NCI-H1105 treated with DMSO at 0.1 percent for 48 hours (cell line): Measurements from ENCODE around the gene PRPF40A.
"Not testable (repeated sequence)": the region's sequence is repeated elsewhere in the genome, so short reads cannot be mapped to it uniquely, and the experiment has no call there.

Experiments used
- DNase-seq: peaks from one replicate; lab custom pipeline; 2025; lab: John Stamatoyannopoulos, UW

The PRPF40A gene

GRCh38 chr2:152717228-152718075, at the start of gene PRPF40A:
Gene PRPF40A (minus strand): TSS chr2:152717461. CDS start chr2:152717439, 22 bp downstream.
- DNase-seq, result peak; percentile 93

DNA sequence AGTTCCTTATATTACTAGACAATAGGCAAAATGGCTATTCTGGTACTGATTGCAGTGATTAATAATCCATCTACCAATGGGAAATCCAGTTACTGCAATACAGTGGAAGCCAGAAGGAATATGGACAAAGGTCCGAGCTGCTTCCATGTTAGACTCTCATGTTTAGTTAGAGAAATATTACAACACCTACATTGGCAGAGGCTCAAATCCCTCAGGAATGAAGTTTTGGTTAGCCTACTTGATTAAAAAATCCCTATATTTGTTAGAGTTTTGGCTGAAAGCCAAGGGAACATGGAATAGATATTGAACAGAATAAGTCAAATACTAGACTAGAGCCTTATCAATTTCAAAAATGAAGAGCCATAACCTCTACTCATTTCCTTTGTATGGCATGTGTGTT, 49.7 kb upstream of the PRPF40A start:
- DNase-seq, result no peak

DNA sequence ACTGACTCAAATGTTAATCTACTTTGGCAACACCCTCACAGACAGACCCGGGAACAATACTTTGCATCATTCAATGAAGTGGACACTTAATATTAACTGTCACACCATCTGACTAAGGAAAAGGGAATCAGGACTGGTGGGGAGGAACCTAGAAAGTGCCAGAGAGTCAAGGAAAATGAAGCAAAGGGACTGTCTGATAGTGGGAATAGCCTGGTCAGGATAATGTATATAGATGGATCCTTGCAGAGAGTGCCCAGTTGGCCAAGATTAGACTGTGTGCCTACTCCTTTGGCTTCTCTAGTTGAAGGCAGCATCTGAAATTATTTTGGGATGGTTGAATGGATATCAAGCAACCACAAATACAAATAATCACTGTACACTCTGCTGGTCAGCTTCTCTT, 46.4 kb upstream of the PRPF40A start:
- DNase-seq, result no peak

GRCh38 chr2:152763208-152763607, 45.9 kb upstream of the PRPF40A start:
- DNase-seq, result not testable (repeated sequence)

GRCh38 chr2:152762202-152762601, 44.9 kb upstream of the PRPF40A start:
- no peak for DNase-seq

GRCh38 chr2:152761214-152761613, 44.0 kb upstream of the PRPF40A start:
- no peak for DNase-seq

DNA sequence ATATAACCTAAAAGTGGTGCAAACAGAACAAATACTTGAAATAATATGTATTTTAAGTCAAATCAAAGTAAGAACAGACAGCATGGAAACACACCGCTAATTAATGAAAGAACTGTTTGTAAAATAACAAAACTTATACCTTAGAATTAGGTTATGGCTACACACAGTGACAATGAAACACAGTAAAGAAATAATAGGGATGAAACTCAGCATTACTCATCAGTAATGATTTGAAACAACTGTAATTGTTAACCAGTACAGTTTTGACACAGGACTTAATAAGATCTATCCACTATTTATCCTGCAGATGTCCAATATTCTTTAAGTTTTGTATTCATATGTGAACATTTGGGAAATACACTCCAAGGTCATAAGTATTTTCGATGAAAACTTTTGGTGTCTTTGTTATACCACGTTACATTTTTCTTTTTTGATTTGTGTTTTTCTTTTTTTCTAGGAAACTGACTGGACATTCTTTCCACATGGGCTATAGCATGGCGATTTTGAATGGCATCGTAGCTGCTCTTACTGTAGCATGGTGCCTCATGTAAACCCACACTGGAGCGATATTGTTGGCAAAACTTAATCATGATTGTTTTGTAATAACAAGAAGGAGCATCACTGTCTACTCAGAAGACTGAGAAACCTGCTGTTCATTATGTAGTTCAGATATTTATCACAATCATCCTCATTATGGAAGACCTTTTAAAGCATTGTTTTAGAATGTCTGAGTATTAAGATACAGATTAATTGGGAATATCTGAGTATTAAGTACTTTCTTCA, 42.2 kb upstream of the PRPF40A start:
- no peak for DNase-seq

GRCh38 chr2:152755029-152755428, 37.8 kb upstream of the PRPF40A start:
- no peak for DNase-seq

- DNase-seq, result not testable (repeated sequence)
Measured at GRCh38 chr2:152747751-152748150, 30.5 kb upstream of the PRPF40A start.

GRCh38 chr2:152743002-152743401, 25.7 kb upstream of the PRPF40A start:
- peak; percentile 22 for DNase-seq

DNA sequence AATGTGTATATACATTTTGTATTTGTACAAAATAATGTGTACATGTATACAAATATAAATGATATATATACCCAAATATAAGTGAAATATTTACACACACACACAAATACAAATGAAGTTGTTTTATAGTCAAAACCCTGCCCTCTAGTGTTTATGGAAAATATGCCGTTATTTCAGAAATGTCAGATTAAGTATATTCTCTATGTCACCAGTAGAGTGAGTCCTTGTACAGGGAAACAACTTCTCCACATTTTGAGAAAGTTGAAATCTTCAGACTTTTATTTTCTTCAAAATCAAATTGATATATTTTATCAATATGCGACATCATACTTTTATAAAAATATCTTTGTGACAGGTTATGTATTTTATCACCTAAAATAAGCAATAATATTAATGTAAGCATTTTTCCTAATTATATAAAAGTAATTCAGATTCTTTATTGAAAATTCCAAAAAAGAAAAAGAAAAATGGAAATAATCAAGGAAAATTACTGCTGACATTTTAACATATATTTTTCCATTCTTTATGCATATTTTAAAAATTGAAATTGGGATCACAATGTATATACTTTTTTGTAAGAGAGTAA, 23.6 kb upstream of the PRPF40A start:
- DNase-seq, result peak; percentile 63

GRCh38 chr2:152739705-152740104, 22.4 kb upstream of the PRPF40A start:
- not testable (repeated sequence) for DNase-seq

- no peak for DNase-seq
Measured at GRCh38 chr2:152738438-152738837, 21.2 kb upstream of the PRPF40A start.

- not testable (repeated sequence) for DNase-seq
Measured at GRCh38 chr2:152737509-152737908, 20.2 kb upstream of the PRPF40A start.

GRCh38 chr2:152730591-152731333, 13.5 kb upstream of the PRPF40A start:
- DNase-seq, result no peak

DNA sequence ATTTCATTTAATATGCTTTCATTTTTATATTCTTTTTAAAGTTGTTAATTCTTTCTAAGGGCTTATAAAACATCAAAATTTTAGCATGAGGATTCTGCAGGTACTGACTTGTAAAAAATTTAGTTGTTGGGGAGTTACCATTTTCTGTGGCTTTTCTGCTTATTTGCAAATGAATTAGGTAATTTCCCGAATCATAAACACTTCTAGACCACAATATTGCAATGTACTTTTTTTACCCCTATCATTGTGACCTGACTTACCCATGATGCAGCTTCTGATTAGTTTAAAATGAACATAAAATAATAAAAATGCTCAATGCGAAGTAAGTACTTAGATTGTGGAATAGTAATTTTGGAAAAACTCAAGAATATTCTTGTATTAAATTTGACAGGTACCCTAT, 12.6 kb upstream of the PRPF40A start:
- DNase-seq, result no peak

DNA sequence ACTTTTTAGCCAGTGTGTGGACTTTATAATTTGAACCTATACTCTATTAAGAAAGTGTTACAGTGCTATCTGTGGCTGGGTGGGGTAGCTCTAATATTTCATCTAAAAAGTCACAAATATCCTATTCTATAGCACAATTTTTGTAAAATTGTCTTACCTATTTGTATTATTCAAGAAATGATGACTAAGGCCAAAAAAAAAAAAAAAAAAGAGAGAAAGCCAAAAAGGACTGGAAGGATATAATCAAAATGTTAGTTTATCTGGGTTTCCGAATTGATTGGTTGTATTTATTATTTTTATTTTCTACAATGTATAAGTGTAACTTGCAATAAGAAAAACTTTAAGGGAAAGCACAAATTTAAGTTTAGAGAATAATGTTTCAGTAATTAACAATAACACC, 6.7 kb upstream of the PRPF40A start:
- no peak for DNase-seq

DNA sequence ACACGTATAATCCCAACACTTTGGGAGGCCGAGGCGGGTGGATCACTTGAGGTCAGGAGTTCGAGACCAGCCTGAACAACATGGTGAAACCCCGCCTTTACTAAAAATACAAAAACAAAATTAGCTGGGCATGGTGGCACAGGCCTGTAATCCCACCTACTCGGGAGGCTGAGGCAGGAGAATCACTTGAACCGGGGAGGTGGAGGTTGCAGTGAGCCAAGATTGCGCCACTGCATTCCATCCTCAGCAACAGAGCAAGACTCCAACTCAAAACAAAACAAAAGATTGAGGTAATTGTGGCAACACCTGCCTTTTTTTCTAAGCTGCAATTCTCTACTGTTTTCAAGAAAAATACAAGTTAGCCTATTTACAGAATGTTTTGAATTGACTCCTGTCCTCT, 5.4 kb upstream of the PRPF40A start:
- not testable (repeated sequence) for DNase-seq

GRCh38 chr2:152720794-152721193, 3.5 kb upstream of the PRPF40A start:
- no peak for DNase-seq

- peak; percentile 64 for DNase-seq
Measured at GRCh38 chr2:152718909-152719645, 1.8 kb upstream of the PRPF40A start.
